HepG2 (cell line): ENCODE data around the gene ABCB9. TPM values are rescaled to one million over a fixed set of nuclear protein-coding genes. Genes with fewer than 3 reads are reported as not detected.

Source experiments
- ARNT ChIP-seq: fragments of 450-650 bp; IDR thresholded peaks from 2 replicates; pipeline ENCODE4 v1.6.1; 2017
- CREB3 ChIP-seq: sonication (generic); formaldehyde crosslinking; IDR thresholded peaks from 2 replicates; pipeline ENCODE4 v1.5.0; 2020; ENCODE audit warnings: missing genetic modification reagents
- ELF3 ChIP-seq: IDR thresholded peaks from 2 replicates; pipeline ENCODE4 v1.6.1; 2016; ENCODE audit warnings: missing genetic modification reagents, missing compliant biosample characterization
- FOXP4 ChIP-seq: sonication (generic); formaldehyde crosslinking; IDR thresholded peaks from 2 replicates; pipeline ENCODE4 v1.4.0; 2020; ENCODE audit warnings: missing genetic modification reagents
- GLMP ChIP-seq: sonication (generic); formaldehyde crosslinking; IDR thresholded peaks from 2 replicates; pipeline ENCODE4 v1.9.0; 2021; ENCODE audit warnings: missing genetic modification reagents, mild to moderate bottlenecking, borderline replicate concordance
- GZF1 ChIP-seq: sonication (generic); formaldehyde crosslinking; IDR thresholded peaks from 2 replicates; pipeline ENCODE4 v1.5.1; 2020; ENCODE audit warnings: mild to moderate bottlenecking, missing genetic modification reagents
- IKZF5 ChIP-seq: IDR thresholded peaks from 2 replicates; pipeline ENCODE4 v1.6.1; 2018; ENCODE audit warnings: missing genetic modification reagents, mild to moderate bottlenecking, missing compliant biosample characterization
- IRX3 ChIP-seq: sonication (generic); formaldehyde crosslinking; IDR thresholded peaks from 2 replicates; pipeline ENCODE4 v1.8.1; 2023; ENCODE audit warnings: mild to moderate bottlenecking, low read depth, missing genetic modification reagents, borderline replicate concordance
- PAX8 ChIP-seq: sonication (generic); formaldehyde crosslinking; IDR thresholded peaks from 2 replicates; pipeline ENCODE4 v1.8.0; 2022; ENCODE audit warnings: mild to moderate bottlenecking, missing genetic modification reagents, borderline replicate concordance
- RFX1 ChIP-seq: fragments of 450-650 bp; IDR thresholded peaks from 2 replicates; pipeline ENCODE4 v1.6.1; 2017
- RFXAP ChIP-seq: sonication (generic); formaldehyde crosslinking; IDR thresholded peaks from 2 replicates; pipeline ENCODE4 v1.4.0; 2020; ENCODE audit warnings: missing genetic modification reagents, borderline replicate concordance
- SPEN ChIP-seq: sonication (generic); formaldehyde crosslinking; IDR thresholded peaks from 2 replicates; pipeline ENCODE4 v1.5.1; 2020; ENCODE audit warnings: low read depth, mild to moderate bottlenecking, missing genetic modification reagents
- TBX2 ChIP-seq: sonication (generic); formaldehyde crosslinking; IDR thresholded peaks from 2 replicates; pipeline ENCODE4 v1.5.0; 2020; ENCODE audit warnings: missing genetic modification reagents, mild to moderate bottlenecking, borderline replicate concordance
- THAP8 ChIP-seq: sonication (generic); formaldehyde crosslinking; IDR thresholded peaks from 2 replicates; pipeline ENCODE4 v1.5.1; 2020; ENCODE audit warnings: missing genetic modification reagents, mild to moderate bottlenecking, borderline replicate concordance
- ZBTB7A ChIP-seq: sonication (generic); formaldehyde crosslinking; IDR thresholded peaks from 2 replicates; pipeline ENCODE4 v1.8.0; 2022; ENCODE audit warnings: mild to moderate bottlenecking, missing genetic modification reagents
- ZFP37 ChIP-seq: sonication (generic); formaldehyde crosslinking; IDR thresholded peaks from 2 replicates; pipeline ENCODE4 v1.4.0; 2020; ENCODE audit warnings: missing genetic modification reagents, borderline replicate concordance
- ZFP91 ChIP-seq: sonication (generic); formaldehyde crosslinking; IDR thresholded peaks from 2 replicates; pipeline ENCODE4 v1.9.0; 2022; ENCODE audit warnings: missing genetic modification reagents, mild to moderate bottlenecking, borderline replicate concordance
- ZNF101 ChIP-seq: sonication (generic); formaldehyde crosslinking; IDR thresholded peaks from 2 replicates; pipeline ENCODE4 v1.4.0; 2020; ENCODE audit warnings: mild to moderate bottlenecking, low read depth, missing genetic modification reagents, borderline replicate concordance
- ZNF17 ChIP-seq: sonication (generic); formaldehyde crosslinking; IDR thresholded peaks from 2 replicates; pipeline ENCODE4 v1.5.0; 2020; ENCODE audit warnings: mild to moderate bottlenecking, missing genetic modification reagents
- ZNF496 ChIP-seq: sonication (generic); formaldehyde crosslinking; IDR thresholded peaks from 2 replicates; pipeline ENCODE4 v1.8.1; 2023; ENCODE audit warnings: mild to moderate bottlenecking, moderate library complexity, missing genetic modification reagents; ENCODE audit not compliant: insufficient replicate concordance
- ZNF549 ChIP-seq: sonication (generic); formaldehyde crosslinking; IDR thresholded peaks from 2 replicates; pipeline ENCODE4 v1.5.0; 2020; ENCODE audit warnings: missing genetic modification reagents
- ZNF589 ChIP-seq: sonication (generic); formaldehyde crosslinking; conservative IDR thresholded peaks from 2 replicates; pipeline ENCODE4 v1.8.0; 2022; ENCODE audit warnings: mild to moderate bottlenecking, moderate library complexity, missing genetic modification reagents
- polyA plus RNA-seq, 8 experiments: library from polyadenylated mRNA; depleted of rRNA in 3 of 8; stranded (reverse) in 7 of 8; unstranded in 1 of 8; fragments of >200 nt; fragmentation: Illumina TruSeq in 4 of 8; extraction: Trizol in 4 of 8; gene quantifications; 2 replicates each; pipeline versions ENCODE4 v1.2.1 to v1.2.3, GENCODE V29; 2011 to 2016; ENCODE audit warnings: low read depth in 4 of 8, missing spikeins in 1 of 8, mixed read lengths in 1 of 8; ENCODE audit not compliant: insufficient read depth in 1 of 8
- total RNA-seq, 5 experiments: library from RNA; depleted of rRNA; stranded (reverse); fragments of >200 nt; fragmentation: Illumina TruSeq; extraction: Trizol; gene quantifications; 2 replicates each; pipeline ENCODE4 v1.2.3, GENCODE V29; 2016; ENCODE audit warnings: low read depth in 1 of 5

ABCB9 gene
- total and polyA plus RNA-seq, 2 of the 13 experiments (the other 11 are each of a cell fraction or from before 2014, with no cell fraction given), result 5.1 to 6.0 TPM

- TF ChIP-seq GZF1, result no peak
- peak; percentile 69; the same call in 1 of the 2 replicates for TF ChIP-seq IKZF5 (CRISPR knock-in tag)
- TF ChIP-seq ZNF17 (CRISPR knock-in tag), result no peak
- TF ChIP-seq GLMP, result no peak
- TF ChIP-seq ZNF101 (CRISPR knock-in tag), result no peak
- no peak for TF ChIP-seq RFX1
- no peak for TF ChIP-seq IRX3 (CRISPR knock-in tag)
- peak; percentile 27; the same call in 1 of the 2 replicates for TF ChIP-seq TBX2 (CRISPR knock-in tag)
- TF ChIP-seq FOXP4 (CRISPR knock-in tag), result no peak
- no peak for TF ChIP-seq THAP8 (CRISPR knock-in tag)
- no peak for TF ChIP-seq ZNF589 (CRISPR knock-in tag)
- no peak for TF ChIP-seq ELF3
- TF ChIP-seq ZFP91 (CRISPR knock-in tag), result no peak
- no peak for TF ChIP-seq CREB3 (CRISPR knock-in tag)
- TF ChIP-seq ZNF549 (CRISPR knock-in tag), result no peak
- TF ChIP-seq ZFP37, result no peak
- TF ChIP-seq SPEN (CRISPR knock-in tag), result no peak
- TF ChIP-seq ARNT, result no peak
- no peak for TF ChIP-seq ZBTB7A (CRISPR knock-in tag)
- no peak for TF ChIP-seq RFXAP (CRISPR knock-in tag)
- no peak for TF ChIP-seq ZNF496 (CRISPR knock-in tag)
- no peak for TF ChIP-seq PAX8 (CRISPR knock-in tag)
Observed at GRCh38 chr12:122965851-122966742, at the start of gene ABCB9 (continued).
